ENCODE data around the gene HSH2D. TPM values are rescaled to one million over a fixed set of nuclear protein-coding genes. Genes with fewer than 3 reads are reported as not detected.
A peak's percentile ranks its signal among the peaks of the same experiment; 100 is the strongest.

The HSH2D gene
- total RNA-seq, 1 donor from 2014 or later, result 0.74 TPM

- no peak for DNase-seq (ENCODE audit: extremely low spot score in 2 of 2)
- intact Hi-C loops (cut with DNase I), result loop anchor here (5.0 to 10.0 kb wide), 3 partner anchors 66 to 556 kb away; partner anchors contain the start of gene RAB8A
- H3K4me1 ChIP-seq, result peaks cover 5% of the 10 kb centered on the region
- H3K36me3 ChIP-seq, result no peaks in the 10 kb centered on the region
- no peak overlapping the region for H3K4me3 ChIP-seq
- no peak overlapping the region for H3K27ac ChIP-seq
- no peak for TF ChIP-seq POLR2A (IDR thresholded peaks at IDR 0.05)
- no peak for TF ChIP-seq POLR2AphosphoS5 (IDR thresholded peaks at IDR 0.05; ENCODE audit: insufficient read depth in 1 of 2, low read depth in 1 of 2)
- no peak for TF ChIP-seq CTCF (IDR thresholded peaks at IDR 0.05)
- no peaks in the 10 kb centered on the region for H3K27me3 ChIP-seq
- no peaks in the 10 kb centered on the region for H3K9me3 ChIP-seq
Measured at GRCh38 chr19:16180611-16181010, 37.1 kb downstream of the HSH2D start.

GRCh38 chr19:16184665-16185122, 41.2 kb downstream of the HSH2D start:
- H3K36me3 ChIP-seq, result peaks cover 0 to 6% of the 10 kb centered on the region in 2 donors
- H3K4me1 ChIP-seq, result peaks cover 35% of the 10 kb centered on the region
- intact Hi-C loops (cut with DNase I), result loop anchor here (5.0 to 10.0 kb wide), 3 partner anchors 70 to 560 kb away; partner anchors contain the start of gene RAB8A
- peak overlapping the region; percentile 67 to 84 for H3K4me3 ChIP-seq
- TF ChIP-seq POLR2AphosphoS5 (IDR thresholded peaks at IDR 0.05; ENCODE audit: insufficient read depth in 1 of 2, low read depth in 1 of 2) (no peak), CTCF (IDR thresholded peaks at IDR 0.05) (no peak), POLR2A (IDR thresholded peaks at IDR 0.05) (no peak)
- H3K27me3 ChIP-seq, result no peaks in the 10 kb centered on the region
- H3K27ac ChIP-seq, result no peak overlapping the region
- H3K9me3 ChIP-seq, result no peaks in the 10 kb centered on the region
- no peak for DNase-seq (ENCODE audit: extremely low spot score in 2 of 2)

GRCh38 chr19:16185123-16185767, 41.8 kb downstream of the HSH2D start, which contains the start of gene FAM32A:
Gene FAM32A, plus strand, starts transcription at chr19:16185410. Its CDS starts 33 bp downstream, at chr19:16185443.
- intact Hi-C loops (cut with DNase I), result loop anchor here (10.0 kb wide), 2 partner anchors 70 to 560 kb away; partner anchors contain the start of gene RAB8A

GRCh38 chr19:16185768-16186123, 42.3 kb downstream of the HSH2D start:
- intact Hi-C loops (cut with DNase I), result loop anchor here (10.0 kb wide), 2 partner anchors 71 to 561 kb away; partner anchors contain the start of gene RAB8A
- H3K4me1 ChIP-seq, result peaks cover 35% of the 10 kb centered on the region
- no peak for TF ChIP-seq POLR2AphosphoS5 (IDR thresholded peaks at IDR 0.05; ENCODE audit: insufficient read depth in 1 of 2, low read depth in 1 of 2)
- TF ChIP-seq CTCF (IDR thresholded peaks at IDR 0.05), result no peak
- peaks cover 0 to 17% of the 10 kb centered on the region in 2 donors for H3K36me3 ChIP-seq
- peak overlapping the region; percentile 67 to 84 for H3K4me3 ChIP-seq
- H3K27ac ChIP-seq, result peak overlapping the region; percentile 72
- no peaks in the 10 kb centered on the region for H3K9me3 ChIP-seq
- no peaks in the 10 kb centered on the region for H3K27me3 ChIP-seq
- DNase-seq (ENCODE audit: extremely low spot score in 2 of 2), result no peak

More at GRCh38 chr19:16185123-16185767, 41.8 kb downstream of the HSH2D start, which contains the start of gene FAM32A:
- DNase-seq (ENCODE audit: extremely low spot score in 2 of 2), result peak in 1 of 2 donors; percentile 99
- H3K4me1 ChIP-seq, result peaks cover 35% of the 10 kb centered on the region
- TF ChIP-seq POLR2A (IDR thresholded peaks at IDR 0.05) (peak in 1 of 2 donors; percentile 63), CTCF (IDR thresholded peaks at IDR 0.05) (peak in 1 of 3 experiments; percentile 13), POLR2AphosphoS5 (IDR thresholded peaks at IDR 0.05; ENCODE audit: insufficient read depth in 1 of 2, low read depth in 1 of 2) (peak; percentile 94 to 99)
- no peaks in the 10 kb centered on the region for H3K9me3 ChIP-seq
- peak within 1 kb of the TSS; percentile 67 to 84 for H3K4me3 ChIP-seq
- H3K27me3 ChIP-seq, result no peaks in the 10 kb centered on the region
- peaks cover 0 to 12% of the 10 kb centered on the region in 2 donors for H3K36me3 ChIP-seq
- H3K27ac ChIP-seq, result peak within 1 kb of the TSS; percentile 72

GRCh38 chr19:16188521-16188920, 45.0 kb downstream of the HSH2D start:
- H3K9me3 ChIP-seq, result no peaks in the 10 kb centered on the region
- no peak overlapping the region for H3K4me3 ChIP-seq
- H3K27me3 ChIP-seq, result no peaks in the 10 kb centered on the region
- TF ChIP-seq POLR2A (IDR thresholded peaks at IDR 0.05), result no peak
- TF ChIP-seq CTCF (IDR thresholded peaks at IDR 0.05), result no peak
- TF ChIP-seq POLR2AphosphoS5 (IDR thresholded peaks at IDR 0.05; ENCODE audit: insufficient read depth in 1 of 2, low read depth in 1 of 2), result no peak
- H3K36me3 ChIP-seq, result peaks cover 0 to 33% of the 10 kb centered on the region in 2 donors
- H3K4me1 ChIP-seq, result peaks cover 30% of the 10 kb centered on the region
- DNase-seq (ENCODE audit: extremely low spot score in 2 of 2), result no peak
- intact Hi-C loops (cut with DNase I), result loop anchor here (10.0 kb wide), 2 partner anchors 74 to 564 kb away; partner anchors contain the start of gene RAB8A
- no peak overlapping the region for H3K27ac ChIP-seq
